K562 (cell line): ENCODE data around the gene GEMIN4. TPM values are rescaled to one million over a fixed set of nuclear protein-coding genes. Genes with fewer than 3 reads are reported as not detected.

Source experiments
- CEBPG ChIP-seq, 3 experiments: fragments of 200-800 bp in 1 of 3; sonication (Bioruptor generic) in 1 of 3; sonication (generic) in 1 of 3; formaldehyde crosslinking in 1 of 3; IDR thresholded peaks in 2 of 3; conservative IDR thresholded peaks in 1 of 3; 2 replicates each; pipeline versions ENCODE4 v1.6.1 to v1.8.0; 2016 to 2022; ENCODE audit warnings: missing compliant biosample characterization in 2 of 3, missing genetic modification characterization in 2 of 3, mild to moderate bottlenecking in 1 of 3, missing genetic modification reagents in 1 of 3
- DACH1 ChIP-seq: fragments of 450-650 bp; IDR thresholded peaks from 2 replicates; pipeline ENCODE4 v1.6.1; 2018; ENCODE audit not compliant: partially characterized antibody
- E2F8 ChIP-seq: fragments of 450-650 bp; IDR thresholded peaks from 2 replicates; pipeline ENCODE4 v1.7.1; 2018; ENCODE audit warnings: mild to moderate bottlenecking, low read depth; ENCODE audit not compliant: partially characterized antibody
- ETV5 ChIP-seq: sonication (generic); formaldehyde crosslinking; IDR thresholded peaks from 2 replicates; pipeline ENCODE4 v1.4.0; 2020; ENCODE audit warnings: low read depth, mild to moderate bottlenecking, missing genetic modification reagents
- GTF2F1 ChIP-seq: IDR thresholded peaks from 2 replicates; pipeline ENCODE4 v1.6.1; 2011; ENCODE audit warnings: low read depth, low read length, improper control_type of control experiment
- HNRNPL ChIP-seq: fragments of 200-400 bp; formaldehyde crosslinking; IDR thresholded peaks from 2 replicates; pipeline ENCODE4 v1.6.1; 2017; ENCODE audit warnings: low read depth, mild to moderate bottlenecking, low read length
- MTA3 ChIP-seq: fragments of 450-650 bp; formaldehyde crosslinking; IDR thresholded peaks from 2 replicates; pipeline ENCODE4 v1.6.1; 2017; ENCODE audit warnings: mild to moderate bottlenecking, borderline replicate concordance
- NCOA1 ChIP-seq: fragments of 450-650 bp; IDR thresholded peaks from 2 replicates; pipeline ENCODE4 v1.6.1; 2016; ENCODE audit warnings: low read depth
- POLR2AphosphoS5 ChIP-seq: IDR thresholded peaks from 2 replicates; pipeline ENCODE4 v1.6.1; 2011; ENCODE audit warnings: mild to moderate bottlenecking, low read depth, low read length, moderate library complexity; ENCODE audit not compliant: control insufficient read depth, insufficient read depth
- SNIP1 ChIP-seq: fragments of 450-650 bp; IDR thresholded peaks from 2 replicates; pipeline ENCODE4 v1.7.1; 2017; ENCODE audit warnings: low read depth, mild to moderate bottlenecking
- SPI1 ChIP-seq: IDR thresholded peaks from 2 replicates; pipeline ENCODE4 v1.6.1; 2011; ENCODE audit warnings: low read depth, low read length, control low read depth, borderline replicate concordance
- SRF ChIP-seq, 2 experiments: fragments of 250-450, 450-650 bp in 1 of 2; sonication (Bioruptor Pico) in 1 of 2; sonication (generic) in 1 of 2; formaldehyde crosslinking; IDR thresholded peaks; 2 replicates each; pipeline versions ENCODE4 v1.5.0 to v1.5.1; 2020 to 2022; ENCODE audit warnings: mild to moderate bottlenecking in 1 of 2, missing genetic modification reagents in 1 of 2
- TEAD2 ChIP-seq: fragments of 450-650 bp; IDR thresholded peaks from 2 replicates; pipeline ENCODE4 v1.6.1; 2016; ENCODE audit warnings: missing genetic modification characterization, control low read depth, missing compliant biosample characterization
- ZNF263 ChIP-seq: sonication (generic); formaldehyde crosslinking; IDR thresholded peaks from 2 replicates; pipeline ENCODE4 v1.8.0; 2022; ENCODE audit warnings: mild to moderate bottlenecking, missing genetic modification reagents, borderline replicate concordance
- ZNF764 ChIP-seq: fragments of 250-450 bp; sonication (Bioruptor Pico); IDR thresholded peaks from 2 replicates; pipeline ENCODE4 v1.4.0; 2020; ENCODE audit warnings: low read depth, mild to moderate bottlenecking, moderate library complexity
- ZNF77 ChIP-seq: fragments of 250-450 bp; sonication (Bioruptor Pico); IDR thresholded peaks from 2 replicates; pipeline ENCODE4 v1.5.0; 2020
- polyA plus RNA-seq, 8 experiments: library from polyadenylated mRNA; depleted of rRNA in 4 of 8; stranded (reverse) in 5 of 8; unstranded in 3 of 8; fragments of >200 nt; fragmentation: Nextera tagmentation in 2 of 8; fragmentation: Illumina TruSeq in 1 of 8; extraction: Ambion mirVana in 2 of 8; extraction: Trizol in 1 of 8; gene quantifications; 2 replicates each; pipeline versions ENCODE4 v1.2.1 to v1.2.3, GENCODE V29; 2011 to 2014; ENCODE audit warnings: inconsistent platforms in 1 of 8, missing spikeins in 1 of 8
- total RNA-seq, 7 experiments: library from RNA; depleted of rRNA in 6 of 7; stranded (reverse); fragments of >200 nt in 6 of 7; fragmentation: Illumina TruSeq in 2 of 7; extraction: Trizol in 2 of 7; gene quantifications; 2 replicates each; pipeline versions ENCODE4 v1.2.1 to v1.2.3, GENCODE V29; 2011 to 2021; ENCODE audit warnings: low replicate concordance in 1 of 7
- TF ChIP-seq, protein P1 (sequence below), 2 experiments: fragments of 150-350 bp in 1 of 2; IDR thresholded peaks; 2 replicates each; pipeline ENCODE4 v1.6.1; 2012 to 2016; ENCODE audit warnings: low read depth in 2 of 2, low read length in 2 of 2, mild to moderate bottlenecking in 1 of 2, moderate library complexity in 1 of 2
- TF ChIP-seq, protein P2 (sequence below): fragments of 250-450 bp; sonication (Bioruptor Pico); IDR thresholded peaks from 2 replicates; pipeline ENCODE4 v1.8.0; 2022; ENCODE audit warnings: inconsistent platforms

Gene GEMIN4
- total and polyA plus RNA-seq, 9 of the 15 experiments (the other 6 are each of a cell fraction or from before 2014, with no cell fraction given): 1.8 to 42.5 (median 10.8) TPM

DNA sequence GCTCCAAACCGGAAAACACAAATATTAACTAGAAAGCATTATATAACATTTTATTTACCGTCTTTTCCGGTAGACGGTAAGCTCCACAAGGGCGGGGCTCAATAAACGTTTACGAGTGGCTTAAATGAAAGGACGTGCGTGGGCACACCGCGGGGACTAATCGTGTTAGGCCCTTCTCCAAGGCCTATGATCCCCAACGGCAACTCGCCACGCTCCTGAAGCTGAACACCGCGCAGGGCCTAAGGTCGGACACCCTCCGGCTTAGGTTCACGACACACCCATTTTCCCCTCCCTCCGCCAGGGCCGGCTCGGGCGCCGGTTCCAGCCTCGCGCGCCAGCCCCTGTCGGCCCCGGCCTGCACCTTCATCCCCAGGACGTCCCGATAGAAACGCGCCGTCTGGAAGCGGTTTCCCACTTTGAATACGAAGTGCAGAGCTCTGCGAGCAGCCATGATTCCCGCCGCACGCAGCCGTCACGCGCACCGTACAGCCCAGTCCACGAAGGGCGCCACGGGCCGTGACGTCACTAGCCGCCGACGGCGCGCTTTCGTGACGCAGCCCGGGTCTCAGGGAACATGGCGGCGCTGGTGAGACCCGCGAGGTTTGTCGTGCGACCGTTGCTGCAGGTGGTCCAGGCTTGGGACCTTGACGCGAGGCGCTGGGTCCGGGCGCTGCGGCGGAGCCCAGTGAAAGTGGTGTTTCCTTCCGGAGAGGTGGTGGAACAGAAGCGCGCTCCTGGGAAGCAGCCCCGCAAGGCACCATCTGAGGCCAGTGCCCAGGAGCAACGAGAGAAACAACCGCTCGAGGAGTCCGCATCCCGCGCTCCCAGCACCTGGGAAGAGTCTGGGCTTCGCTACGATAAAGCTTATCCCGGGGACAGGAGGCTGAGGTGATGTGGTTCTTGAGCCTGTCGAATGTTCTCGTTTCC is 30.0 kb upstream of the GEMIN4 start, which contains the start of the genes GLOD4 and MRM3 (continued):
- no peak for TF ChIP-seq SRF (CRISPR knock-in tag; IDR thresholded peaks at IDR 0.05)
- TF ChIP-seq, protein P1, sequence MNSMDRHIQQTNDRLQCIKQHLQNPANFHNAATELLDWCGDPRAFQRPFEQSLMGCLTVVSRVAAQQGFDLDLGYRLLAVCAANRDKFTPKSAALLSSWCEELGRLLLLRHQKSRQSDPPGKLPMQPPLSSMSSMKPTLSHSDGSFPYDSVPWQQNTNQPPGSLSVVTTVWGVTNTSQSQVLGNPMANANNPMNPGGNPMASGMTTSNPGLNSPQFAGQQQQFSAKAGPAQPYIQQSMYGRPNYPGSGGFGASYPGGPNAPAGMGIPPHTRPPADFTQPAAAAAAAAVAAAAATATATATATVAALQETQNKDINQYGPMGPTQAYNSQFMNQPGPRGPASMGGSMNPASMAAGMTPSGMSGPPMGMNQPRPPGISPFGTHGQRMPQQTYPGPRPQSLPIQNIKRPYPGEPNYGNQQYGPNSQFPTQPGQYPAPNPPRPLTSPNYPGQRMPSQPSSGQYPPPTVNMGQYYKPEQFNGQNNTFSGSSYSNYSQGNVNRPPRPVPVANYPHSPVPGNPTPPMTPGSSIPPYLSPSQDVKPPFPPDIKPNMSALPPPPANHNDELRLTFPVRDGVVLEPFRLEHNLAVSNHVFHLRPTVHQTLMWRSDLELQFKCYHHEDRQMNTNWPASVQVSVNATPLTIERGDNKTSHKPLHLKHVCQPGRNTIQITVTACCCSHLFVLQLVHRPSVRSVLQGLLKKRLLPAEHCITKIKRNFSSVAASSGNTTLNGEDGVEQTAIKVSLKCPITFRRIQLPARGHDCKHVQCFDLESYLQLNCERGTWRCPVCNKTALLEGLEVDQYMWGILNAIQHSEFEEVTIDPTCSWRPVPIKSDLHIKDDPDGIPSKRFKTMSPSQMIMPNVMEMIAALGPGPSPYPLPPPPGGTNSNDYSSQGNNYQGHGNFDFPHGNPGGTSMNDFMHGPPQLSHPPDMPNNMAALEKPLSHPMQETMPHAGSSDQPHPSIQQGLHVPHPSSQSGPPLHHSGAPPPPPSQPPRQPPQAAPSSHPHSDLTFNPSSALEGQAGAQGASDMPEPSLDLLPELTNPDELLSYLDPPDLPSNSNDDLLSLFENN (IDR thresholded peaks at IDR 0.05; ENCODE audit: low read depth in 2 of 2, low read length in 2 of 2): no peak
- TF ChIP-seq ZNF764 (CRISPR knock-in tag): no peak
- no peak for TF ChIP-seq ZNF263 (CRISPR knock-in tag)
- TF ChIP-seq ETV5 (CRISPR knock-in tag): 0 out of 2 replicates have a peak, but pooled peaks have one; percentile 30
- TF ChIP-seq E2F8: peak; percentile 89
- TF ChIP-seq, protein P2, sequence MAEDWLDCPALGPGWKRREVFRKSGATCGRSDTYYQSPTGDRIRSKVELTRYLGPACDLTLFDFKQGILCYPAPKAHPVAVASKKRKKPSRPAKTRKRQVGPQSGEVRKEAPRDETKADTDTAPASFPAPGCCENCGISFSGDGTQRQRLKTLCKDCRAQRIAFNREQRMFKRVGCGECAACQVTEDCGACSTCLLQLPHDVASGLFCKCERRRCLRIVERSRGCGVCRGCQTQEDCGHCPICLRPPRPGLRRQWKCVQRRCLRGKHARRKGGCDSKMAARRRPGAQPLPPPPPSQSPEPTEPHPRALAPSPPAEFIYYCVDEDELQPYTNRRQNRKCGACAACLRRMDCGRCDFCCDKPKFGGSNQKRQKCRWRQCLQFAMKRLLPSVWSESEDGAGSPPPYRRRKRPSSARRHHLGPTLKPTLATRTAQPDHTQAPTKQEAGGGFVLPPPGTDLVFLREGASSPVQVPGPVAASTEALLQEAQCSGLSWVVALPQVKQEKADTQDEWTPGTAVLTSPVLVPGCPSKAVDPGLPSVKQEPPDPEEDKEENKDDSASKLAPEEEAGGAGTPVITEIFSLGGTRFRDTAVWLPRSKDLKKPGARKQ: no peak
- no peak for TF ChIP-seq NCOA1
- peak; percentile 63; the same call in 1 of the 2 replicates for TF ChIP-seq MTA3
- peak; percentile 14 for TF ChIP-seq DACH1
- TF ChIP-seq HNRNPL: no peak
- no peak for TF ChIP-seq SPI1
- TF ChIP-seq CEBPG (CRISPR knock-in tag; IDR thresholded peaks at IDR 0.05): 0 out of 2 replicates have a peak, but pooled peaks have one; percentile 23
- TF ChIP-seq CEBPG (tag; conservative IDR thresholded peaks at IDR 0.05 in 1 of 2, IDR thresholded peaks at IDR 0.05 in 1 of 2): no peak
- TF ChIP-seq SNIP1: no peak
- no peak for TF ChIP-seq ZNF77 (CRISPR knock-in tag)
- TF ChIP-seq GTF2F1: no peak
- TF ChIP-seq POLR2AphosphoS5: peak; percentile 68
- no peak for TF ChIP-seq TEAD2 (tag)
